Thyroid gland (tissue), 4 donors: ENCODE results near the gene RNF144A. TPM values are rescaled to one million over a fixed set of nuclear protein-coding genes. Genes with fewer than 3 reads are reported as not detected.

ENCODE experiments used
- DNase-seq, 2 donors: peaks; one replicate each; pipeline ENCODE4 v3.0.0-alpha.2; 2019
- H3K27ac ChIP-seq, 3 donors: fragments of 200-600 bp; sonication (generic); 1 replicate in 2 of 3; 2 replicates in 1 of 3; pipeline ENCODE4 v1.5.1; 2016 to 2019; ENCODE audit warnings: mild to moderate bottlenecking in 1 of 3, moderate library complexity in 1 of 3
- H3K27me3 ChIP-seq: fragments of 200-600 bp; sonication (generic); one replicate; pipeline ENCODE4 v1.5.1; 2019
- H3K36me3 ChIP-seq, 2 donors: fragments of 200-600 bp; sonication (generic); one replicate each; pipeline ENCODE4 v1.5.1; 2016 to 2019
- H3K4me1 ChIP-seq, 2 donors: fragments of 200-600 bp; sonication (generic); one replicate each; pipeline ENCODE4 v1.5.1; 2017 to 2019
- H3K4me3 ChIP-seq, 3 donors: fragments of 200-600 bp; sonication (generic); replicated peaks in 1 of 3; 1 replicate in 2 of 3; 2 replicates in 1 of 3; pipeline ENCODE4 v1.5.1; 2016; ENCODE audit warnings: mild to moderate bottlenecking in 1 of 3
- H3K9me3 ChIP-seq: fragments of 200-600 bp; sonication (generic); one replicate; pipeline ENCODE4 v1.5.1; 2017
- CTCF ChIP-seq, 6 experiments: fragments of 200-600 bp in 3 of 6; fragments of 450-650 bp in 3 of 6; sonication (generic) in 3 of 6; IDR thresholded peaks; one replicate each; pipeline ENCODE4 v1.5.1; 2016 to 2019; ENCODE audit warnings: antibody characterized with exemption in 6 of 6, mild to moderate bottlenecking in 2 of 6, inconsistent platforms in 1 of 6, moderate library complexity in 1 of 6
- POLR2A ChIP-seq, 2 donors: fragments of 450-650 bp; IDR thresholded peaks; one replicate each; pipeline ENCODE4 v1.6.1; 2017; ENCODE audit warnings: antibody characterized with exemption in 2 of 2, mild to moderate bottlenecking in 2 of 2, moderate library complexity in 1 of 2
- WGBS, 2 donors: methylation state at CpG; one replicate each; pipeline ENCODE4 v1.1.5; 2017; 5-methylcytosine and 5-hydroxymethylcytosine counted together
- intact Hi-C: fragments of 100-400 bp; cut with DNase I; formaldehyde crosslinking; loops from one replicate; pipeline ENCODE4 v1.15.1; 2023
- total RNA-seq, 4 donors: library from RNA; depleted of rRNA; stranded (reverse); fragments of >200 nt; gene quantifications; one replicate each; pipeline ENCODE4 v1.2.3, GENCODE V29; 2016

The RNF144A gene
- total RNA-seq, 4 donors from 2014 or later = 8.0 to 12.2 (median 10.6) TPM

GRCh38 chr2:6913415-6914157 lies 3.6 kb upstream of the RNF144A start:
- intact Hi-C loops = loop anchor here (10.0 kb wide), 1 partner anchor 1379 kb away; no protein-coding TSS in a partner anchor
- Histone ChIP-seq H3K4me3 (no peak overlapping the region), H3K27ac (no peak overlapping the region), H3K36me3 (no peaks in the 10 kb centered on the region), H3K9me3 (no peaks in the 10 kb centered on the region), H3K27me3 (no peaks in the 10 kb centered on the region), H3K4me1 (peaks cover 4 to 6% of the 10 kb centered on the region in 2 donors)
- 83 to 88% methylated on average over 9 of the region's 9 CpGs for WGBS, 2 donors
- DNase-seq = no peak
- TF ChIP-seq POLR2A (IDR thresholded peaks at IDR 0.05) (no peak), CTCF (IDR thresholded peaks at IDR 0.05) (no peak)

GRCh38 chr2:6914828-6915227 lies 2.4 kb upstream of the RNF144A start:
- H3K4me3 ChIP-seq = no peak overlapping the region
- H3K27ac ChIP-seq = no peak overlapping the region
- peaks cover 4 to 6% of the 10 kb centered on the region in 2 donors for H3K4me1 ChIP-seq
- TF ChIP-seq POLR2A (IDR thresholded peaks at IDR 0.05) = no peak
- TF ChIP-seq CTCF (IDR thresholded peaks at IDR 0.05) = no peak
- 76 to 85% methylated on average over 3 of the region's 3 CpGs for WGBS, 2 donors
- intact Hi-C loops = loop anchor here (10.0 kb wide), 1 partner anchor 1380 kb away; no protein-coding TSS in a partner anchor
- no peaks in the 10 kb centered on the region for H3K27me3 ChIP-seq
- no peak for DNase-seq
- no peaks in the 10 kb centered on the region for H3K36me3 ChIP-seq
- H3K9me3 ChIP-seq = no peaks in the 10 kb centered on the region

GRCh38 chr2:6915399-6915798 lies 1.8 kb upstream of the RNF144A start:
- no peak overlapping the region for H3K27ac ChIP-seq
- no peak overlapping the region for H3K4me3 ChIP-seq
- no peaks in the 10 kb centered on the region for H3K27me3 ChIP-seq
- intact Hi-C loops = loop anchor here (10.0 kb wide), 1 partner anchor 1381 kb away; no protein-coding TSS in a partner anchor
- peaks cover 4 to 6% of the 10 kb centered on the region in 2 donors for H3K4me1 ChIP-seq
- WGBS, 2 donors = 91 to 97% methylated on average over 2 of the region's 2 CpGs
- no peaks in the 10 kb centered on the region for H3K9me3 ChIP-seq
- H3K36me3 ChIP-seq = no peaks in the 10 kb centered on the region
- TF ChIP-seq POLR2A (IDR thresholded peaks at IDR 0.05) (no peak), CTCF (IDR thresholded peaks at IDR 0.05) (no peak)
- no peak for DNase-seq

- no peak overlapping the region for H3K27ac ChIP-seq
- no peaks in the 10 kb centered on the region for H3K9me3 ChIP-seq
- intact Hi-C loops = loop anchor here (10.0 kb wide), 1 partner anchor 1381 kb away; no protein-coding TSS in a partner anchor
- no peaks in the 10 kb centered on the region for H3K36me3 ChIP-seq
- H3K4me3 ChIP-seq = no peak overlapping the region
- WGBS, 2 donors = 93 to 94% methylated on average over 3 of the region's 3 CpGs
- no peak for TF ChIP-seq POLR2A (IDR thresholded peaks at IDR 0.05)
- no peak for TF ChIP-seq CTCF (IDR thresholded peaks at IDR 0.05)
- no peak for DNase-seq
- peaks cover 4 to 6% of the 10 kb centered on the region in 2 donors for H3K4me1 ChIP-seq
- H3K27me3 ChIP-seq = no peaks in the 10 kb centered on the region
Observed at GRCh38 chr2:6916224-6916623, 988 bp upstream of the RNF144A start.

- peaks cover 4 to 6% of the 10 kb centered on the region in 2 donors for H3K4me1 ChIP-seq
- no peak for TF ChIP-seq CTCF (IDR thresholded peaks at IDR 0.05)
- no peak for TF ChIP-seq POLR2A (IDR thresholded peaks at IDR 0.05)
- H3K27ac ChIP-seq = no peak overlapping the region
- no peak overlapping the region for H3K4me3 ChIP-seq
- intact Hi-C loops = loop anchor here (10.0 kb wide), 1 partner anchor 1382 kb away; no protein-coding TSS in a partner anchor
- H3K9me3 ChIP-seq = no peaks in the 10 kb centered on the region
- no peaks in the 10 kb centered on the region for H3K27me3 ChIP-seq
- no peak for DNase-seq
- no peaks in the 10 kb centered on the region for H3K36me3 ChIP-seq
- 51 to 92% methylated on average over 4 to 7 of the region's 8 CpGs for WGBS, 2 donors
Observed at GRCh38 chr2:6916736-6917070, 509 bp upstream of the RNF144A start.
